Skeletal muscle satellite cell (primary cell): ENCODE measurements around the gene ADAMTS7.
"Not testable (repeated sequence)": the region's sequence is repeated elsewhere in the genome, so short reads cannot be mapped to it uniquely, and the experiment has no call there.

Experiments used
- H3K27me3 ChIP-seq: 2 replicates; pipeline ENCODE4 v1.7.0; 2013; ENCODE audit warnings: low read length; ENCODE audit not compliant: control insufficient read depth, insufficient read depth
- H3K36me3 ChIP-seq: 2 replicates; pipeline ENCODE4 v1.7.0; 2013; ENCODE audit warnings: mild to moderate bottlenecking, control low read depth, low read length; ENCODE audit not compliant: insufficient read depth
- H3K4me1 ChIP-seq: 2 replicates; pipeline ENCODE4 v1.7.0; 2013; ENCODE audit warnings: low read length; ENCODE audit not compliant: control insufficient read depth, insufficient read depth
- H3K4me2 ChIP-seq: 2 replicates; pipeline ENCODE4 v1.7.0; 2013; ENCODE audit warnings: mild to moderate bottlenecking, low read length
- H3K4me3 ChIP-seq: 2 replicates; pipeline ENCODE4 v1.7.0; 2013; ENCODE audit warnings: low read length
- H3K9ac ChIP-seq: 2 replicates; pipeline ENCODE4 v1.7.0; 2013; ENCODE audit warnings: mild to moderate bottlenecking, low read depth, low read length, moderate library complexity
- H3K9me3 ChIP-seq: replicated peaks from 2 replicates; pipeline ENCODE4 v1.7.0; 2013; ENCODE audit warnings: mild to moderate bottlenecking, control low read depth, low read length

ADAMTS7 gene

DNA sequence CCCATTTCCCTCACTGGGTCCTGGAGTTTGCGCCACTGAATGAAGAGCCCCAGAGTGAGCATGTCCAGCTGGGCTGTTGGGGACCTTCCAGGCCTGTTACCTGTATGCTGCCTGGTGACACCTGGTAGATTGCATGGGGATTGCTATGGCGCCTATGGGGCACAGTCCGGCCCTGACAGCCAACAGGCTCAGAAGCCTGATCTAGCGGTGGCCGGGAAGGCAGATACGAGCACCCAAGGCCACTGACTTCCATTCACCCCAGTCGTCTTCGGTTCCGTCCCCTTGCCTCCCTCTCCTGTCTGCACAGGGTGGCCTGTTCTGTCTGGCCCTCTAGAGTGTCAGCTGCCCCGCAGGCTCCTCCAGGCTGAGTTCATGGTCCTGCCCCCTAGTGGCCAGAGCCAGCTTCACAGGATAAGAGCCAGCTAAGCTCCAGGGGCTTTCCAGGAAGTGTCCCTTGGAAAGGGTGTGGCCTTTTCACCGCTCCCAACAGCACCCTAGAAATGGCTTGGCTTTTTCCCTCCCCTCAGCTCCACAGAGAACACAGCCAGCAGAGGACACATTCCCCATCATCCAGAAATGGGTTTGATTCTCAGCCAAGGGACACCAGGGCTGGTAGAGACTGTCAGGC is 73.2 kb downstream of the ADAMTS7 start:
- H3K27me3 ChIP-seq, result peaks cover 17% of the 10 kb centered on the region
- H3K9me3 ChIP-seq, H3K4me3 ChIP-seq, H3K4me2 ChIP-seq, H3K9ac ChIP-seq, H3K36me3 ChIP-seq, H3K4me1 ChIP-seq: not testable (repeated sequence)

GRCh38 chr15:78737187-78737820 is 74.0 kb downstream of the ADAMTS7 start:
- H3K9ac ChIP-seq, result no peak overlapping the region
- H3K9me3 ChIP-seq, result no peaks in the 10 kb centered on the region
- H3K4me2 ChIP-seq, result no peak overlapping the region
- no peaks in the 10 kb centered on the region for H3K36me3 ChIP-seq
- H3K27me3 ChIP-seq, result peaks cover 21% of the 10 kb centered on the region
- no peak overlapping the region for H3K4me3 ChIP-seq
- H3K4me1 ChIP-seq, result no peaks in the 10 kb centered on the region

GRCh38 chr15:78736286-78736685 is 75.0 kb downstream of the ADAMTS7 start:
- not testable (repeated sequence) for H3K9ac ChIP-seq, H3K4me1 ChIP-seq, H3K4me3 ChIP-seq, H3K4me2 ChIP-seq, H3K36me3 ChIP-seq, H3K9me3 ChIP-seq
- peaks cover 21% of the 10 kb centered on the region for H3K27me3 ChIP-seq

DNA sequence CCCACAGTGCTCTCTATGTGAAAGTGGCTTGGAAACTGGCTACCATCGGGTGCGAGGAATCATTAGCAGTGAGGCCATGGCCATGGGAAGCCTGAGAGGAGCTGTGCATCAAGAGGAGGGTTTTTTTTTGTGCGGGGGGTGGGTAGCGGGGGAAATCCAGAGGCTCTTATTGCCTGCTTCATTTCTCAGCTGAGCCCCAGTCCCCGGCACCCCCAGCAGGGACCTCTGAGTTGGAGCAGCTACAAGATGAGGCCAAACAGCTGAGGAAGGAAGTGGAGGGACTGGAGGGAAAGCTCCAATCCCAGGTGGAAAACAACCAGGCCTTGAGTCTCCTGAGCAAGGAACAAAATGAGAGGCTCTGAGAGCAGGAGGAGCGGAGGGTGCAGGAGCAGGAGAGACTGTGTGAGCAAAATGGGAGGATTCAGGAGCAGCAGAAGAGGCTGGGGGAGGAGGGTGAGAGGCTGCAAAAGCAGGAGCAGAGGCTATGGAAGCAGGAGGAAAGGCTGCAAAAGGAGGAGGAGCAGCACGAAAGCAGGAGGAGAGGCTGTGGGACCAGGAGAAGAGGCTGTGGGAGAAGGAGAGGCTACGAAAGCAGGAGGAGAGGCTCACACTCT is 76.7 kb downstream of the ADAMTS7 start:
- H3K4me2 ChIP-seq, result no peak overlapping the region
- no peaks in the 10 kb centered on the region for H3K4me1 ChIP-seq
- H3K36me3 ChIP-seq, result no peaks in the 10 kb centered on the region

DNA sequence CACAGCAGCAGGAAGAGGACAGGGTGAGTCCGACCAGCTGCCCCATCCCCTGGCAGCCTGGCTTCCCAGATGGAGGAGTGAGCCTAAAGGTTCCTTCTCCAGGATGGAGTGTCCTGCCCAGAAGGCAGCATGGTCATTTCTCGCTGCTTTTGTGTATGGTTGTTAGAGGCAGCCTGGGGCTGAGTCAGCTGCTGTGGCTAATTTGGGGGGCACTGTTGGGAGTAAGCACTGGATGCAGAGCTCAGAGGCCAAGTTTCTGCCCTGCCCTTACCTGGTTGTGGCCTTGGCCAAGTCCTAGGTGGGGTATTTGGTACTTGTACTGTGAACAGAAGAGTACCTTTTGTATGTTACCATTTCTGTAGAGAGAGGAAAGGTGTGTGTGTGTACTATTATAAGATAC is 78.6 kb downstream of the ADAMTS7 start:
- H3K9me3 ChIP-seq, result no peaks in the 10 kb centered on the region
- peaks cover 21% of the 10 kb centered on the region for H3K27me3 ChIP-seq
- no peaks in the 10 kb centered on the region for H3K4me1 ChIP-seq
- no peak overlapping the region for H3K4me3 ChIP-seq
- H3K36me3 ChIP-seq, result no peaks in the 10 kb centered on the region
- H3K4me2 ChIP-seq, result no peak overlapping the region
- H3K9ac ChIP-seq, result no peak overlapping the region

More for the DNA sequence above, 76.7 kb downstream of the ADAMTS7 start:
- Histone ChIP-seq H3K9me3 (no peaks in the 10 kb centered on the region), H3K27me3 (peaks cover 21% of the 10 kb centered on the region), H3K9ac (no peak overlapping the region), H3K4me3 (no peak overlapping the region)

GRCh38 chr15:78730955-78731354 is 80.3 kb downstream of the ADAMTS7 start:
- Histone ChIP-seq H3K4me3 (no peak overlapping the region), H3K36me3 (no peaks in the 10 kb centered on the region), H3K27me3 (peaks cover 21% of the 10 kb centered on the region), H3K4me2 (no peak overlapping the region), H3K9ac (no peak overlapping the region), H3K4me1 (no peaks in the 10 kb centered on the region), H3K9me3 (no peaks in the 10 kb centered on the region)

DNA sequence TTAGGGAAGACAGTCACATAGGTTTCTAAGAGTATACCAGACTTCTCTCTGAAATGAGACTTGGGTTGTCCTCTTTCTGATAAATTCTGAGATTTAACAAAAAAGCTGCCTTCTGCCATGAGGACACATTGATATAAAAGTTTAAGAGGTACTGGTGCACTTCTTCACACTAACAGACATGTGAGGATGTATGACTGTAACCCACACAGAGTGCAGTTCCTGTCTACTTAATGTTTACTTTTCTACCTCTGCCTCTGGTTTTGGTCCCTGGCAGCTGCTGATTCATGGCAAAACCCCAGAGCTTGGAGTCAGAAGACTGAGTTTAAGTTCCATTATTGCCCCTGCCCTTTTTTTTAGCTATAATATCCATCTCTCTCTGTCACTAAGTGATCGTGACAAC is 82.8 kb downstream of the ADAMTS7 start:
- not testable (repeated sequence) for H3K27me3 ChIP-seq, H3K9me3 ChIP-seq, H3K4me2 ChIP-seq, H3K36me3 ChIP-seq, H3K9ac ChIP-seq, H3K4me3 ChIP-seq, H3K4me1 ChIP-seq

DNA sequence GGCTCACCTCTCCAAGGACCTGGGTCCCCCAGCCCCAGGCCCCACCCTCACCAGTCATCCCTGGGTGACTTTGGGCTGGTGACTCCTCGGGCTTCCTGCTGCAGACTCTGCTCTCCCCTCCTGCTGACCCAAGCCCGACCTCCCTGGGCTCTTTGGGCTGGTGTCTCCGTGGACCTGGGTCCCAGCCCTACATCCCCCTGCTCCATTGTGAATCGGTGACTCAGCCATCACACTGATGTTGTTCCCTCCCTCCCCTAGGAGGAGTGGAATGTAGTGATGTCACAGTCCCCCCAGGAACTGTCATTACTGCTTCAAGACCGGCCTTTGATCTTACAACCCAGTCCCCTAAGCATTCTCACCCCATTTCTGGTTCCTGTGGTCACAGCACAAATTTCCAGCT is 83.7 kb downstream of the ADAMTS7 start:
- Histone ChIP-seq H3K36me3 (no peaks in the 10 kb centered on the region), H3K4me3 (no peak overlapping the region), H3K9ac (no peak overlapping the region), H3K27me3 (peaks cover under 1% of the 10 kb centered on the region), H3K4me2 (no peak overlapping the region), H3K9me3 (no peaks in the 10 kb centered on the region), H3K4me1 (no peaks in the 10 kb centered on the region)

GRCh38 chr15:78726870-78727551 is 84.3 kb downstream of the ADAMTS7 start:
- Histone ChIP-seq H3K4me1 (no peaks in the 10 kb centered on the region), H3K9ac (no peak overlapping the region), H3K4me2 (no peak overlapping the region), H3K9me3 (no peaks in the 10 kb centered on the region), H3K36me3 (no peaks in the 10 kb centered on the region), H3K27me3 (no peaks in the 10 kb centered on the region), H3K4me3 (no peak overlapping the region)

- not testable (repeated sequence) for H3K4me3 ChIP-seq, H3K9me3 ChIP-seq, H3K36me3 ChIP-seq, H3K4me2 ChIP-seq, H3K9ac ChIP-seq
- peaks cover 11% of the 10 kb centered on the region for H3K27me3 ChIP-seq
- H3K4me1 ChIP-seq, result peaks cover 12% of the 10 kb centered on the region
Observed at GRCh38 chr15:78719819-78720450, 91.3 kb downstream of the ADAMTS7 start.

- H3K27me3 ChIP-seq, result peaks cover 13% of the 10 kb centered on the region
- no peaks in the 10 kb centered on the region for H3K36me3 ChIP-seq
- H3K4me3 ChIP-seq, result no peak overlapping the region
- H3K9ac ChIP-seq, result no peak overlapping the region
- peaks cover 12% of the 10 kb centered on the region for H3K4me1 ChIP-seq
- H3K9me3 ChIP-seq, result no peaks in the 10 kb centered on the region
- no peak overlapping the region for H3K4me2 ChIP-seq
Observed at GRCh38 chr15:78718837-78719236, 92.4 kb downstream of the ADAMTS7 start.
